ENCODE results near the gene PER1. TPM values are rescaled to one million over a fixed set of nuclear protein-coding genes. Genes with fewer than 3 reads are reported as not detected.
A peak's percentile ranks its signal among the peaks of the same experiment; 100 is the strongest.

The PER1 gene
- total RNA-seq, 2 experiments from 2014 or later: 62.2 to 73.3 TPM

- H3K4me3 Mint-ChIP-seq: no peak overlapping the region
- H3K9me3 Mint-ChIP-seq: no peaks in the 10 kb centered on the region
- DNase-seq: no peak
- H3K36me3 Mint-ChIP-seq (ENCODE audit: low read depth): peaks cover 38% of the 10 kb centered on the region
- H3K27me3 Mint-ChIP-seq (ENCODE audit: low read depth): no peaks in the 10 kb centered on the region
- no peak overlapping the region for H3K27ac Mint-ChIP-seq
- CTCF ChIA-PET: interaction anchor here (0.6 kb wide), 1 partner anchor 9 kb away, joined by 8 read pairs; no protein-coding TSS in a partner anchor
- peaks cover 11% of the 10 kb centered on the region for H3K4me1 Mint-ChIP-seq (ENCODE audit: low read depth)
- intact Hi-C loops (cut with micrococcal nuclease): no loop called here
Measured at GRCh38 chr17:8142887-8143580, 9.2 kb downstream of the PER1 start.

GRCh38 chr17:8142158-8142886, 9.9 kb downstream of the PER1 start:
- Mint-ChIP-seq H3K27me3 (ENCODE audit: low read depth) (no peaks in the 10 kb centered on the region), H3K27ac (no peak overlapping the region), H3K4me1 (ENCODE audit: low read depth) (peaks cover 11% of the 10 kb centered on the region), H3K9me3 (no peaks in the 10 kb centered on the region), H3K4me3 (no peak overlapping the region), H3K36me3 (ENCODE audit: low read depth) (peaks cover 34% of the 10 kb centered on the region)
- intact Hi-C loops (cut with micrococcal nuclease): no loop called here
- no peak for DNase-seq
- CTCF ChIA-PET: no interaction called here

- Mint-ChIP-seq H3K36me3 (ENCODE audit: low read depth) (peaks cover 32% of the 10 kb centered on the region), H3K9me3 (no peaks in the 10 kb centered on the region), H3K27me3 (ENCODE audit: low read depth) (no peaks in the 10 kb centered on the region), H3K27ac (no peak overlapping the region), H3K4me1 (ENCODE audit: low read depth) (peaks cover 12% of the 10 kb centered on the region), H3K4me3 (no peak overlapping the region)
- intact Hi-C loops (cut with micrococcal nuclease): no loop called here
- CTCF ChIA-PET: interaction anchor here (1.1 kb wide), 3 partner anchors 15 to 67 kb away, joined by 3 to 4 read pairs (median 4); no protein-coding TSS in a partner anchor
- DNase-seq: no peak
Measured at GRCh38 chr17:8141741-8142140, 10.5 kb downstream of the PER1 start.

- Mint-ChIP-seq H3K27me3 (ENCODE audit: low read depth) (no peaks in the 10 kb centered on the region), H3K4me3 (no peak overlapping the region), H3K9me3 (no peaks in the 10 kb centered on the region), H3K36me3 (ENCODE audit: low read depth) (peaks cover 26% of the 10 kb centered on the region), H3K4me1 (ENCODE audit: low read depth) (peaks cover 13% of the 10 kb centered on the region), H3K27ac (no peak overlapping the region)
- intact Hi-C loops (cut with micrococcal nuclease): no loop called here
- DNase-seq: no peak
- CTCF ChIA-PET: interaction anchor here (1.1 to 4.6 kb wide), 4 partner anchors 15 to 67 kb away, joined by 3 to 29 read pairs (median 4); partner anchors contain the start of gene HES7
Measured at GRCh38 chr17:8141045-8141444, 11.2 kb downstream of the PER1 start.

GRCh38 chr17:8140065-8141029, 11.9 kb downstream of the PER1 start:
- Mint-ChIP-seq H3K27ac (peak overlapping the region; percentile 17), H3K4me1 (ENCODE audit: low read depth) (peaks cover 13% of the 10 kb centered on the region), H3K27me3 (ENCODE audit: low read depth) (no peaks in the 10 kb centered on the region), H3K4me3 (no peak overlapping the region), H3K9me3 (no peaks in the 10 kb centered on the region), H3K36me3 (ENCODE audit: low read depth) (peaks cover 24% of the 10 kb centered on the region)
- CTCF ChIA-PET: interaction anchor here (0.6 to 4.7 kb wide), 7 partner anchors 8 to 66 kb away, joined by 3 to 48 read pairs (median 4); partner anchors contain the start of gene HES7
- DNase-seq: no peak
- intact Hi-C loops (cut with micrococcal nuclease): no loop called here

- H3K4me3 Mint-ChIP-seq: no peak overlapping the region
- intact Hi-C loops (cut with micrococcal nuclease): loop anchor here (1.0 to 5.0 kb wide), 13 partner anchors 12 to 298 kb away; partner anchors contain the start of genes CTC1, NDEL1 and RPL26
- DNase-seq: peak; percentile 98
- peaks cover 13% of the 10 kb centered on the region for H3K4me1 Mint-ChIP-seq (ENCODE audit: low read depth)
- CTCF ChIA-PET: interaction anchor here (0.6 to 4.7 kb wide), 16 partner anchors 9 to 162 kb away, joined by 3 to 48 read pairs (median 4); partner anchors contain the start of genes ALOXE3 and HES7
- H3K9me3 Mint-ChIP-seq: no peaks in the 10 kb centered on the region
- H3K27ac Mint-ChIP-seq: no peak overlapping the region
- peaks cover 22% of the 10 kb centered on the region for H3K36me3 Mint-ChIP-seq (ENCODE audit: low read depth)
- H3K27me3 Mint-ChIP-seq (ENCODE audit: low read depth): no peaks in the 10 kb centered on the region
Measured at GRCh38 chr17:8138672-8139371, 13.4 kb downstream of the PER1 start.

- intact Hi-C loops (cut with micrococcal nuclease): loop anchor here (1.0 to 5.0 kb wide), 7 partner anchors 13 to 299 kb away; partner anchors contain the start of genes NDEL1 and RPL26
- no peaks in the 10 kb centered on the region for H3K27me3 Mint-ChIP-seq (ENCODE audit: low read depth)
- H3K4me3 Mint-ChIP-seq: no peak overlapping the region
- no peak for DNase-seq
- no peak overlapping the region for H3K27ac Mint-ChIP-seq
- H3K36me3 Mint-ChIP-seq (ENCODE audit: low read depth): peaks cover 19% of the 10 kb centered on the region
- H3K4me1 Mint-ChIP-seq (ENCODE audit: low read depth): peaks cover 13% of the 10 kb centered on the region
- H3K9me3 Mint-ChIP-seq: no peaks in the 10 kb centered on the region
- CTCF ChIA-PET: interaction anchor here (0.9 to 4.7 kb wide), 10 partner anchors 12 to 163 kb away, joined by 3 to 48 read pairs (median 8); partner anchors contain the start of genes ALOXE3 and HES7
Measured at GRCh38 chr17:8138374-8138671, 13.9 kb downstream of the PER1 start.

GRCh38 chr17:8137645-8138373, 14.4 kb downstream of the PER1 start:
- Mint-ChIP-seq H3K4me3 (no peak overlapping the region), H3K27me3 (ENCODE audit: low read depth) (no peaks in the 10 kb centered on the region), H3K36me3 (ENCODE audit: low read depth) (peaks cover 15% of the 10 kb centered on the region), H3K27ac (no peak overlapping the region), H3K4me1 (ENCODE audit: low read depth) (peaks cover 13% of the 10 kb centered on the region), H3K9me3 (no peaks in the 10 kb centered on the region)
- CTCF ChIA-PET: interaction anchor here (0.6 to 4.7 kb wide), 14 partner anchors 11 to 163 kb away, joined by 3 to 48 read pairs (median 4); partner anchors contain the start of genes ALOXE3 and HES7
- intact Hi-C loops (cut with micrococcal nuclease): loop anchor here (1.0 to 5.0 kb wide), 7 partner anchors 13 to 299 kb away; partner anchors contain the start of genes NDEL1 and RPL26
- no peak for DNase-seq

GRCh38 chr17:8133941-8134340, 18.3 kb downstream of the PER1 start:
- CTCF ChIA-PET: interaction anchor here (0.6 to 2.0 kb wide), 5 partner anchors 9 to 110 kb away, joined by 3 to 8 read pairs (median 3); partner anchors contain the start of gene HES7
- Mint-ChIP-seq H3K9me3 (no peaks in the 10 kb centered on the region), H3K36me3 (ENCODE audit: low read depth) (no peaks in the 10 kb centered on the region), H3K27ac (no peak overlapping the region), H3K4me3 (no peak overlapping the region), H3K4me1 (ENCODE audit: low read depth) (peaks cover 6% of the 10 kb centered on the region), H3K27me3 (ENCODE audit: low read depth) (no peaks in the 10 kb centered on the region)
- DNase-seq: no peak
- intact Hi-C loops (cut with micrococcal nuclease): no loop called here

GRCh38 chr17:8133399-8133798, 18.8 kb downstream of the PER1 start:
- DNase-seq: no peak
- intact Hi-C loops (cut with micrococcal nuclease): no loop called here
- Mint-ChIP-seq H3K36me3 (ENCODE audit: low read depth) (no peaks in the 10 kb centered on the region), H3K27me3 (ENCODE audit: low read depth) (no peaks in the 10 kb centered on the region), H3K4me3 (no peak overlapping the region), H3K9me3 (no peaks in the 10 kb centered on the region), H3K27ac (no peak overlapping the region), H3K4me1 (ENCODE audit: low read depth) (peaks cover 6% of the 10 kb centered on the region)
- CTCF ChIA-PET: interaction anchor here (0.6 to 2.0 kb wide), 3 partner anchors 9 to 111 kb away, joined by 3 to 9 read pairs (median 3); partner anchors contain the start of gene HES7
